ENCODE measurements around the gene FOXA2.
"Not testable (repeated sequence)": the region's sequence is repeated elsewhere in the genome, so short reads cannot be mapped to it uniquely, and the experiment has no call there.

Gene FOXA2

GRCh38 chr20:22567944-22568871 is 16.2 kb downstream of the FOXA2 start:
- DNase-seq (ENCODE audit: low spot score) (no peak), FAIRE-seq (no peak)

- DNase-seq (ENCODE audit: low spot score) (no peak), FAIRE-seq (no peak)
These were observed 17.3 kb downstream of the FOXA2 start for GRCh38 chr20:22566876-22567658.

GRCh38 chr20:22563062-22563965 is 21.1 kb downstream of the FOXA2 start:
- no peak for FAIRE-seq

GRCh38 chr20:22562620-22563019 is 21.8 kb downstream of the FOXA2 start:
- no peak for FAIRE-seq

More at GRCh38 chr20:22563062-22563965, 21.1 kb downstream of the FOXA2 start:
- no peak for DNase-seq (ENCODE audit: low spot score)

GRCh38 chr20:22561965-22562577 is 22.3 kb downstream of the FOXA2 start:
- FAIRE-seq (no peak), DNase-seq (ENCODE audit: low spot score) (no peak)

More at GRCh38 chr20:22562620-22563019, 21.8 kb downstream of the FOXA2 start:
- no peak for DNase-seq (ENCODE audit: low spot score)

- no peak for FAIRE-seq
These were observed 23.6 kb downstream of the FOXA2 start for GRCh38 chr20:22560817-22561216.

GRCh38 chr20:22559711-22560318 is 24.6 kb downstream of the FOXA2 start:
- no peak for FAIRE-seq
- DNase-seq (ENCODE audit: low spot score), result no peak

More at GRCh38 chr20:22560817-22561216, 23.6 kb downstream of the FOXA2 start:
- no peak for DNase-seq (ENCODE audit: low spot score)

- no peak for FAIRE-seq
- DNase-seq (ENCODE audit: low spot score), result no peak
These were observed 26.7 kb downstream of the FOXA2 start for GRCh38 chr20:22557403-22558276.

- FAIRE-seq (no peak), DNase-seq (ENCODE audit: low spot score) (no peak)
These were observed 27.8 kb downstream of the FOXA2 start for GRCh38 chr20:22556565-22557056.

GRCh38 chr20:22555791-22556564 is 28.4 kb downstream of the FOXA2 start:
- no peak for FAIRE-seq
- DNase-seq (ENCODE audit: low spot score), result no peak

GRCh38 chr20:22554391-22554790 is 30.0 kb downstream of the FOXA2 start:
- no peak for DNase-seq (ENCODE audit: low spot score)
- FAIRE-seq, result no peak

GRCh38 chr20:22550514-22550913 is 33.9 kb downstream of the FOXA2 start:
- FAIRE-seq; DNase-seq (ENCODE audit: low spot score): not testable (repeated sequence)

- DNase-seq (ENCODE audit: low spot score), result no peak
- no peak for FAIRE-seq
These were observed 36.3 kb downstream of the FOXA2 start for GRCh38 chr20:22548040-22548439.

GRCh38 chr20:22546344-22546743 is 38.0 kb downstream of the FOXA2 start:
- no peak for FAIRE-seq
- no peak for DNase-seq (ENCODE audit: low spot score)

GRCh38 chr20:22545045-22545444 is 39.3 kb downstream of the FOXA2 start:
- DNase-seq (ENCODE audit: low spot score), result no peak
- no peak for FAIRE-seq

GRCh38 chr20:22544462-22544861 is 39.9 kb downstream of the FOXA2 start:
- DNase-seq (ENCODE audit: low spot score) (no peak), FAIRE-seq (no peak)

- FAIRE-seq (no peak), DNase-seq (ENCODE audit: low spot score) (no peak)
These were observed 41.9 kb downstream of the FOXA2 start for GRCh38 chr20:22542427-22542826.

GRCh38 chr20:22540832-22541231 is 43.5 kb downstream of the FOXA2 start:
- DNase-seq (ENCODE audit: low spot score), result no peak
- FAIRE-seq, result no peak

Data from RCC 7860 (cell line).